GM19372 (cell line): ENCODE data around the gene HNRNPK.

Experiments
- ATAC-seq: cut with Tn5 transposase; IDR thresholded peaks from one replicate; pipeline ENCODE4 v1.9.1; 2021; ENCODE audit warnings: mild to moderate bottlenecking, low read depth, moderate library complexity; ENCODE audit not compliant: unreplicated experiment

The HNRNPK gene

GRCh38 chr9:83936523-83936922 lies 43.5 kb downstream of the HNRNPK start:
- no peak for ATAC-seq

- ATAC-seq: no peak
Observed at GRCh38 chr9:83935276-83935935, 44.6 kb downstream of the HNRNPK start.

- no peak for ATAC-seq
Observed at GRCh38 chr9:83934569-83935275, 45.3 kb downstream of the HNRNPK start.

- ATAC-seq: no peak
Observed at GRCh38 chr9:83933790-83934189, 46.2 kb downstream of the HNRNPK start.

- ATAC-seq: no peak
Observed at GRCh38 chr9:83932851-83933250, 47.2 kb downstream of the HNRNPK start.

GRCh38 chr9:83932011-83932410 lies 48.0 kb downstream of the HNRNPK start:
- ATAC-seq: no peak

GRCh38 chr9:83930881-83931280 lies 49.1 kb downstream of the HNRNPK start:
- ATAC-seq: no peak

GRCh38 chr9:83927591-83927990 lies 52.4 kb downstream of the HNRNPK start:
- ATAC-seq: no peak

- peak; percentile 81 for ATAC-seq
Observed at GRCh38 chr9:83920927-83921707, 58.9 kb downstream of the HNRNPK start, which contains the start of gene KIF27. Gene KIF27 (minus strand): TSS chr9:83921432. CDS start chr9:83915591, 5,841 bp downstream.

- ATAC-seq: peak; percentile 17
Observed at GRCh38 chr9:83920469-83920926, 59.5 kb downstream of the HNRNPK start.

GRCh38 chr9:83919111-83919510 lies 60.9 kb downstream of the HNRNPK start:
- no peak for ATAC-seq
